Measurements from ENCODE around the gene CCDC148.

The CCDC148 gene

DNA sequence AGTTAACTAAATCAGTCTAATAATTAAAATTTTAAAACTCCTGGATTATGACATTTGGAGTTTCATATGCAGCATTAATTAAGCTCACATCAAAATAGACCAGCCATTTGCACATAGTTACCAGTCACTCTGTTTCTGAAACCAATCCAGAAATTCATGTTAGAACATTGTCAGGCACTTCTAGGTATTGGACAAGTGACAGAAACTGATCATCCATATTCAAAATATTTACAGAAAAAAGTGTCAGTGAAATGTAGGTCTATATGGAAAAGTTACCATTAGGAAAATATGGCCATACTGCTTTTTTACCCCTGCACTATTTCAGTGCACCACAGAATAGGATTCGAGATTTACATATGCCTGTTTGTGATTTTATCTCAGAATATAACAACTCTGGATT, 321.5 kb downstream of the CCDC148 start:
- H3K27ac ChIP-seq (ENCODE audit: low read depth, low read length): no peak overlapping the region
- H3F3A ChIP-seq (ENCODE audit: insufficient read depth): no peaks in the 10 kb centered on the region
- no peak for TF ChIP-seq EZH2phosphoT487 (conservative IDR thresholded peaks at IDR 0.05; ENCODE audit: low read length)
- TF ChIP-seq, protein P1, sequence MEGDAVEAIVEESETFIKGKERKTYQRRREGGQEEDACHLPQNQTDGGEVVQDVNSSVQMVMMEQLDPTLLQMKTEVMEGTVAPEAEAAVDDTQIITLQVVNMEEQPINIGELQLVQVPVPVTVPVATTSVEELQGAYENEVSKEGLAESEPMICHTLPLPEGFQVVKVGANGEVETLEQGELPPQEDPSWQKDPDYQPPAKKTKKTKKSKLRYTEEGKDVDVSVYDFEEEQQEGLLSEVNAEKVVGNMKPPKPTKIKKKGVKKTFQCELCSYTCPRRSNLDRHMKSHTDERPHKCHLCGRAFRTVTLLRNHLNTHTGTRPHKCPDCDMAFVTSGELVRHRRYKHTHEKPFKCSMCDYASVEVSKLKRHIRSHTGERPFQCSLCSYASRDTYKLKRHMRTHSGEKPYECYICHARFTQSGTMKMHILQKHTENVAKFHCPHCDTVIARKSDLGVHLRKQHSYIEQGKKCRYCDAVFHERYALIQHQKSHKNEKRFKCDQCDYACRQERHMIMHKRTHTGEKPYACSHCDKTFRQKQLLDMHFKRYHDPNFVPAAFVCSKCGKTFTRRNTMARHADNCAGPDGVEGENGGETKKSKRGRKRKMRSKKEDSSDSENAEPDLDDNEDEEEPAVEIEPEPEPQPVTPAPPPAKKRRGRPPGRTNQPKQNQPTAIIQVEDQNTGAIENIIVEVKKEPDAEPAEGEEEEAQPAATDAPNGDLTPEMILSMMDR (IDR thresholded peaks at IDR 0.05; ENCODE audit: insufficient read depth, low read length, poor library complexity, severe bottlenecking): no peak
- H3K79me2 ChIP-seq (ENCODE audit: insufficient read depth, low read length): no peaks in the 10 kb centered on the region
- H3K9me3 ChIP-seq (ENCODE audit: insufficient read depth, low read length): no peaks in the 10 kb centered on the region
- H3K36me3 ChIP-seq (ENCODE audit: low read length): no peaks in the 10 kb centered on the region
- no peaks in the 10 kb centered on the region for H4K20me1 ChIP-seq (ENCODE audit: low read depth, low read length)
- H3K9me2 ChIP-seq (replicated peaks; ENCODE audit: insufficient read depth, low read length): no peaks in the 10 kb centered on the region
- no peak overlapping the region for H3K9ac ChIP-seq (ENCODE audit: low read length)
- no peaks in the 10 kb centered on the region for H3K27me3 ChIP-seq (ENCODE audit: low read length)
- no peak overlapping the region for H3K4me2 ChIP-seq (ENCODE audit: low read depth, low read length, poor library complexity, severe bottlenecking)
- no peak overlapping the region for H2AFZ ChIP-seq (ENCODE audit: low read depth, low read length, severe bottlenecking)
- H3K4me3 ChIP-seq (ENCODE audit: insufficient read depth, low read length, poor library complexity, severe bottlenecking): no peak overlapping the region

DNA sequence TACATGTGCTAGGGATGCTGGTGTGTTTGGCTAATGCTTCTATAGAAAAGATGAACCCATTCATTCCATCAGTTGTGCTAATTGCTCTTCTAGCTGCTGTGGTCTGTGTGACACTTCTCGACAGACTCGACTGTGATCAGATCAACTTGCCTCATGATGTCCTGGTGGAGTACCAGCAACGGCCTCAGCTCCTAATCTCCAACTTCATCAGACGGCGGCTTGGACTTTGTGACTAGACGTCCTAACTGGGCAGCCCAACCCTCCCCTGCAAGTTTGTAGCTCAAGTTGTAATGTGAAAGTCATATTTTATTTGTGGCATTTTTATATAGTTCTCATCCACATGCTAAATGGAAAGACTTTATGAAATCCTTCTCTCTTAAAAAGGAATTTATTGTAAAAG, 321.9 kb downstream of the CCDC148 start:
- H3K79me2 ChIP-seq (ENCODE audit: insufficient read depth, low read length): no peaks in the 10 kb centered on the region
- TF ChIP-seq EZH2phosphoT487 (conservative IDR thresholded peaks at IDR 0.05; ENCODE audit: low read length): no peak
- TF ChIP-seq, protein P1 (IDR thresholded peaks at IDR 0.05; ENCODE audit: insufficient read depth, low read length, poor library complexity, severe bottlenecking): no peak
- no peaks in the 10 kb centered on the region for H3K9me2 ChIP-seq (replicated peaks; ENCODE audit: insufficient read depth, low read length)
- no peaks in the 10 kb centered on the region for H4K20me1 ChIP-seq (ENCODE audit: low read depth, low read length)
- no peaks in the 10 kb centered on the region for H3K9me3 ChIP-seq (ENCODE audit: insufficient read depth, low read length)
- no peak overlapping the region for H3K27ac ChIP-seq (ENCODE audit: low read depth, low read length)
- no peak overlapping the region for H3K4me3 ChIP-seq (ENCODE audit: insufficient read depth, low read length, poor library complexity, severe bottlenecking)
- no peaks in the 10 kb centered on the region for H3K27me3 ChIP-seq (ENCODE audit: low read length)
- no peak overlapping the region for H3K4me2 ChIP-seq (ENCODE audit: low read depth, low read length, poor library complexity, severe bottlenecking)
- H3K36me3 ChIP-seq (ENCODE audit: low read length): no peaks in the 10 kb centered on the region
- no peak overlapping the region for H3K9ac ChIP-seq (ENCODE audit: low read length)
- no peaks in the 10 kb centered on the region for H3F3A ChIP-seq (ENCODE audit: insufficient read depth)
- H2AFZ ChIP-seq (ENCODE audit: low read depth, low read length, severe bottlenecking): no peak overlapping the region

DNA sequence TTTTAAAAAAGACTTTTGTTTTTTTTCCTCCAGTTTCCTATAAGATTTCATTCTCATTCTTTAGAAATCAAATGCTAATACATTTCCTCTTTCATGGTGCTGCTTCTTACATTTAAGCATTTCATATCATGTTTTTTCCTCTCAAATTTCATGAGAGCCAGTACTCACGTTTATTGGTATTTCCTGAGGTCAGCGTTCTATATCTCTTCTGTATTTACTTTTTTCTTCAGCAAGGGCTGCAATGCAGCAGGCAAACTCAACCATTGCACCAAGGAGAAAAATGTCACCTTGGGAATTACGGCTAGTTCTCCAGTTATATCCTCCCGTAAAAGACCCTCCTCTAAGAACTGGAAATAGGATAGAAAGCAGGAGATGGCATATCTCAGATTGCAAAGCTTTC, 322.5 kb downstream of the CCDC148 start:
- H3K79me2 ChIP-seq (ENCODE audit: insufficient read depth, low read length): no peaks in the 10 kb centered on the region
- H3K9me2 ChIP-seq (replicated peaks; ENCODE audit: insufficient read depth, low read length): no peaks in the 10 kb centered on the region
- H3K4me2 ChIP-seq (ENCODE audit: low read depth, low read length, poor library complexity, severe bottlenecking): no peak overlapping the region
- H4K20me1 ChIP-seq (ENCODE audit: low read depth, low read length): no peaks in the 10 kb centered on the region
- H2AFZ ChIP-seq (ENCODE audit: low read depth, low read length, severe bottlenecking): no peak overlapping the region
- H3K4me3 ChIP-seq (ENCODE audit: insufficient read depth, low read length, poor library complexity, severe bottlenecking): no peak overlapping the region
- no peak overlapping the region for H3K27ac ChIP-seq (ENCODE audit: low read depth, low read length)
- no peaks in the 10 kb centered on the region for H3K9me3 ChIP-seq (ENCODE audit: insufficient read depth, low read length)
- no peaks in the 10 kb centered on the region for H3F3A ChIP-seq (ENCODE audit: insufficient read depth)
- no peaks in the 10 kb centered on the region for H3K36me3 ChIP-seq (ENCODE audit: low read length)
- no peak overlapping the region for H3K9ac ChIP-seq (ENCODE audit: low read length)
- TF ChIP-seq, protein P1 (IDR thresholded peaks at IDR 0.05; ENCODE audit: insufficient read depth, low read length, poor library complexity, severe bottlenecking): no peak
- TF ChIP-seq EZH2phosphoT487 (conservative IDR thresholded peaks at IDR 0.05; ENCODE audit: low read length): no peak
- no peaks in the 10 kb centered on the region for H3K27me3 ChIP-seq (ENCODE audit: low read length)
